Measurements from ENCODE around the gene SLIT3. TPM values are rescaled to one million over a fixed set of nuclear protein-coding genes. Genes with fewer than 3 reads are reported as not detected.
"Not testable (repeated sequence)": the region's sequence is repeated elsewhere in the genome, so short reads cannot be mapped to it uniquely, and the experiment has no call there.

SLIT3 gene
- total RNA-seq, 1 experiment from 2014 or later: 0.44 TPM

GRCh38 chr5:168746893-168747640 is 553.9 kb downstream of the SLIT3 start:
- ATAC-seq (no peak), DNase-seq (no peak)
- no peaks in the 10 kb centered on the region for H3K79me2 ChIP-seq (ENCODE audit: low read length)
- peaks cover 17% of the 10 kb centered on the region; the same call in 1 of the 2 replicates for H3K27me3 ChIP-seq (ENCODE audit: low read length)
- no peaks in the 10 kb centered on the region for H3K36me3 ChIP-seq (ENCODE audit: low read depth, low read length)
- POLR2A ChIA-PET (ENCODE audit: unreplicated experiment): no interaction called here
- TF ChIP-seq CTCF (conservative IDR thresholded peaks at IDR 0.05; ENCODE audit: low read depth, low read length) (no peak), EZH2phosphoT487 (IDR thresholded peaks at IDR 0.05; ENCODE audit: borderline replicate concordance, low read length) (no peak), EZH2 (IDR thresholded peaks at IDR 0.05; ENCODE audit: low read length, unreplicated experiment) (no peak)
- no peak overlapping the region for H3K9ac ChIP-seq (ENCODE audit: low read length)
- H4K20me1 ChIP-seq (ENCODE audit: low read length): no peaks in the 10 kb centered on the region
- no peak overlapping the region for H3K4me2 ChIP-seq (ENCODE audit: low read length)
- BruUV-seq (replicated peaks): no TSS peak
- intact Hi-C loops (cut with micrococcal nuclease): no loop called here
- CTCF ChIA-PET: no interaction called here
- H3K27ac ChIP-seq (ENCODE audit: low read length): no peak overlapping the region
- no peaks in the 10 kb centered on the region for H3F3A ChIP-seq (ENCODE audit: low read length, unreplicated experiment)
- H3K4me3 ChIP-seq (ENCODE audit: low read length): no peak overlapping the region
- H3K4me1 ChIP-seq (ENCODE audit: insufficient read depth, low read length): no peaks in the 10 kb centered on the region
- no peaks in the 10 kb centered on the region for H3K9me2 ChIP-seq (replicated peaks; ENCODE audit: low read length)
- no peak overlapping the region for H2AFZ ChIP-seq (ENCODE audit: low read length)
- H3K9me3 ChIP-seq (ENCODE audit: low read length): no peaks in the 10 kb centered on the region

GRCh38 chr5:168746126-168746892 is 554.6 kb downstream of the SLIT3 start:
- H4K20me1 ChIP-seq (ENCODE audit: low read length); H3K36me3 ChIP-seq (ENCODE audit: low read depth, low read length); H3K4me2 ChIP-seq (ENCODE audit: low read length); H3K4me3 ChIP-seq (ENCODE audit: low read length); POLR2A ChIA-PET (ENCODE audit: unreplicated experiment); ATAC-seq; H3K9ac ChIP-seq (ENCODE audit: low read length); DNase-seq; H3K27ac ChIP-seq (ENCODE audit: low read length); H3K4me1 ChIP-seq (ENCODE audit: insufficient read depth, low read length); H3K9me3 ChIP-seq (ENCODE audit: low read length); intact Hi-C loops (cut with micrococcal nuclease); CTCF ChIA-PET; H2AFZ ChIP-seq (ENCODE audit: low read length); H3K9me2 ChIP-seq (replicated peaks; ENCODE audit: low read length); BruUV-seq (replicated peaks); H3K79me2 ChIP-seq (ENCODE audit: low read length); H3F3A ChIP-seq (ENCODE audit: low read length, unreplicated experiment): not testable (repeated sequence)
- H3K27me3 ChIP-seq (ENCODE audit: low read length): peaks cover 17% of the 10 kb centered on the region; the same call in 1 of the 2 replicates

GRCh38 chr5:168743617-168744016 is 557.3 kb downstream of the SLIT3 start:
- Histone ChIP-seq H3K9me3 (ENCODE audit: low read length) (no peaks in the 10 kb centered on the region), H3K9ac (ENCODE audit: low read length) (no peak overlapping the region), H3K36me3 (ENCODE audit: low read depth, low read length) (no peaks in the 10 kb centered on the region), H3K79me2 (ENCODE audit: low read length) (no peaks in the 10 kb centered on the region), H3K4me3 (ENCODE audit: low read length) (no peak overlapping the region), H2AFZ (ENCODE audit: low read length) (no peak overlapping the region), H4K20me1 (ENCODE audit: low read length) (no peaks in the 10 kb centered on the region), H3K4me2 (ENCODE audit: low read length) (no peak overlapping the region), H3K4me1 (ENCODE audit: insufficient read depth, low read length) (no peaks in the 10 kb centered on the region), H3K27me3 (ENCODE audit: low read length) (peaks cover 20% of the 10 kb centered on the region), H3F3A (ENCODE audit: low read length, unreplicated experiment) (no peaks in the 10 kb centered on the region), H3K27ac (ENCODE audit: low read length) (no peak overlapping the region), H3K9me2 (replicated peaks; ENCODE audit: low read length) (no peaks in the 10 kb centered on the region)
- ChIA-PET CTCF (no interaction called here), POLR2A (ENCODE audit: unreplicated experiment) (no interaction called here)
- ATAC-seq (no peak), DNase-seq (no peak)
- intact Hi-C loops (cut with micrococcal nuclease): no loop called here
- no TSS peak for BruUV-seq (replicated peaks)
- no peak for TF ChIP-seq EZH2 (IDR thresholded peaks at IDR 0.05; ENCODE audit: low read length, unreplicated experiment)
- no peak for TF ChIP-seq EZH2phosphoT487 (IDR thresholded peaks at IDR 0.05; ENCODE audit: borderline replicate concordance, low read length)
- TF ChIP-seq CTCF (conservative IDR thresholded peaks at IDR 0.05; ENCODE audit: low read depth, low read length): no peak

GRCh38 chr5:168742311-168742710 is 558.6 kb downstream of the SLIT3 start:
- intact Hi-C loops (cut with micrococcal nuclease); H3K9me2 ChIP-seq (replicated peaks; ENCODE audit: low read length); POLR2A ChIA-PET (ENCODE audit: unreplicated experiment); H4K20me1 ChIP-seq (ENCODE audit: low read length); H3K27ac ChIP-seq (ENCODE audit: low read length); H3K9ac ChIP-seq (ENCODE audit: low read length); H2AFZ ChIP-seq (ENCODE audit: low read length); H3K4me1 ChIP-seq (ENCODE audit: insufficient read depth, low read length); H3F3A ChIP-seq (ENCODE audit: low read length, unreplicated experiment); CTCF ChIA-PET; H3K4me3 ChIP-seq (ENCODE audit: low read length); H3K4me2 ChIP-seq (ENCODE audit: low read length); H3K36me3 ChIP-seq (ENCODE audit: low read depth, low read length); BruUV-seq (replicated peaks); DNase-seq; H3K79me2 ChIP-seq (ENCODE audit: low read length); H3K9me3 ChIP-seq (ENCODE audit: low read length); ATAC-seq: not testable (repeated sequence)
- peaks cover 29% of the 10 kb centered on the region for H3K27me3 ChIP-seq (ENCODE audit: low read length)

Data from PC-3 (cell line).